Psoas muscle (tissue), 8 donors: ENCODE results near the gene GLYAT. TPM values are rescaled to one million over a fixed set of nuclear protein-coding genes. Genes with fewer than 3 reads are reported as not detected.

Experiments
- ATAC-seq, 4 donors: fragments of 200-7000 bp; cut with Tn5 transposase; one replicate each; pipeline ENCODE4 v1.9.1; 2020; ENCODE audit warnings: moderate library complexity in 3 of 4, mild to moderate bottlenecking in 2 of 4
- DNase-seq, 2 donors: peaks; one replicate each; pipeline ENCODE4 v3.0.0-alpha.2; 2020
- H3K27ac ChIP-seq: fragments of 200-600 bp; one replicate; pipeline ENCODE4 v1.8.0; 2022
- H3K27me3 ChIP-seq, 3 donors: fragments of 200-600 bp in 1 of 3; one replicate each; pipeline versions ENCODE4 v1.6.1 to v1.8.0; 2013 to 2022; ENCODE audit warnings: low read length in 2 of 3, mild to moderate bottlenecking in 2 of 3, moderate library complexity in 1 of 3; ENCODE audit not compliant: insufficient read depth in 3 of 3
- H3K36me3 ChIP-seq, 2 donors: fragments of 200-600 bp in 1 of 2; one replicate each; pipeline versions ENCODE4 v1.6.1 to v1.8.0; 2013 to 2022; ENCODE audit warnings: low read depth in 1 of 2, mild to moderate bottlenecking in 1 of 2, moderate library complexity in 1 of 2; ENCODE audit not compliant: insufficient read depth in 1 of 2
- H3K4me1 ChIP-seq: fragments of 200-600 bp; one replicate; pipeline ENCODE4 v1.8.0; 2022
- H3K4me3 ChIP-seq: fragments of 200-600 bp; one replicate; pipeline ENCODE4 v1.8.0; 2022; ENCODE audit warnings: mild to moderate bottlenecking
- H3K9me3 ChIP-seq: fragments of 200-600 bp; one replicate; pipeline ENCODE4 v1.8.0; 2022
- WGBS, 3 donors: extraction: QIAGEN DNeasy Blood & Tissue Kit; methylation state at CpG; one replicate each; pipeline versions ENCODE4 v1.1.6 to v1.1.7; 2013; 5-methylcytosine and 5-hydroxymethylcytosine counted together
- intact Hi-C, 2 donors: fragments of 100-400 bp; cut with DNase I; formaldehyde crosslinking; loops; one replicate each; pipeline versions ENCODE4 v1.11.0 to v1.14.2; 2022
- polyA plus RNA-seq, 3 donors: library from polyadenylated mRNA; stranded (reverse); fragments of 200-250 nt; gene quantifications; one replicate each; pipeline ENCODE4 v1.2.3, GENCODE V29; 2013
- total RNA-seq, 4 donors: library from RNA; stranded (reverse); fragmentation: NEBNext Ultra II Directional in 2 of 4; extraction: Animal tissue kit (Norgen Biotek cat#: 25700) in 2 of 4; gene quantifications; one replicate each; pipeline versions ENCODE4 v1.2.1 to v1.2.4, GENCODE V29; 2021 to 2023
- TF ChIP-seq, protein P1 (sequence below): fragments of 200-600 bp; IDR thresholded peaks from one replicate; pipeline ENCODE4 v1.8.0; 2022; ENCODE audit warnings: antibody characterized with exemption
- donor health status: healthy with polysubstance abuse.
- donor health status: DM: no; HTN: no; CAD: no; lungs with moderate emphysema.
- donor health status: Bipolar disorder and iron deficiency.
- donor health status: healthy.
- donor health status: DM: yes; HTN: yes; CAD: no.
- donor health status: DM: no; HTN: no; CAD: no.
- donor health status: DM: no; HTN: no; CAD: no.
- donor health status: DM: yes; HTN: yes; CAD: no.

The GLYAT gene
- total and polyA plus RNA-seq, 7 donors = 0.03 to 0.54 TPM; not detected in 5

GRCh38 chr11:58775066-58775708 is 43.4 kb upstream of the GLYAT start:
- DNase-seq (no peak), ATAC-seq (no peak)
- Histone ChIP-seq H3K4me3 (no peak overlapping the region), H3K27ac (no peak overlapping the region), H3K9me3 (no peaks in the 10 kb centered on the region), H3K27me3 (no peaks in the 10 kb centered on the region), H3K36me3 (no peaks in the 10 kb centered on the region), H3K4me1 (no peaks in the 10 kb centered on the region)
- TF ChIP-seq, protein P1, sequence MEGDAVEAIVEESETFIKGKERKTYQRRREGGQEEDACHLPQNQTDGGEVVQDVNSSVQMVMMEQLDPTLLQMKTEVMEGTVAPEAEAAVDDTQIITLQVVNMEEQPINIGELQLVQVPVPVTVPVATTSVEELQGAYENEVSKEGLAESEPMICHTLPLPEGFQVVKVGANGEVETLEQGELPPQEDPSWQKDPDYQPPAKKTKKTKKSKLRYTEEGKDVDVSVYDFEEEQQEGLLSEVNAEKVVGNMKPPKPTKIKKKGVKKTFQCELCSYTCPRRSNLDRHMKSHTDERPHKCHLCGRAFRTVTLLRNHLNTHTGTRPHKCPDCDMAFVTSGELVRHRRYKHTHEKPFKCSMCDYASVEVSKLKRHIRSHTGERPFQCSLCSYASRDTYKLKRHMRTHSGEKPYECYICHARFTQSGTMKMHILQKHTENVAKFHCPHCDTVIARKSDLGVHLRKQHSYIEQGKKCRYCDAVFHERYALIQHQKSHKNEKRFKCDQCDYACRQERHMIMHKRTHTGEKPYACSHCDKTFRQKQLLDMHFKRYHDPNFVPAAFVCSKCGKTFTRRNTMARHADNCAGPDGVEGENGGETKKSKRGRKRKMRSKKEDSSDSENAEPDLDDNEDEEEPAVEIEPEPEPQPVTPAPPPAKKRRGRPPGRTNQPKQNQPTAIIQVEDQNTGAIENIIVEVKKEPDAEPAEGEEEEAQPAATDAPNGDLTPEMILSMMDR = no peak
- intact Hi-C loops = no loop called here
- WGBS, 3 donors = 84 to 86% (median 84%) methylated on average over 5 of the region's 5 CpGs

GRCh38 chr11:58774164-58774593 is 42.4 kb upstream of the GLYAT start:
- no peaks in the 10 kb centered on the region for H3K27me3 ChIP-seq
- H3K36me3 ChIP-seq = no peaks in the 10 kb centered on the region
- DNase-seq (no peak), ATAC-seq (no peak)
- H3K27ac ChIP-seq = no peak overlapping the region
- H3K9me3 ChIP-seq = no peaks in the 10 kb centered on the region
- 60 to 63% (median 63%) methylated on average over 4 of the region's 4 CpGs for WGBS, 3 donors
- H3K4me1 ChIP-seq = no peaks in the 10 kb centered on the region
- intact Hi-C loops = no loop called here
- H3K4me3 ChIP-seq = no peak overlapping the region
- TF ChIP-seq, protein P1 = no peak

DNA sequence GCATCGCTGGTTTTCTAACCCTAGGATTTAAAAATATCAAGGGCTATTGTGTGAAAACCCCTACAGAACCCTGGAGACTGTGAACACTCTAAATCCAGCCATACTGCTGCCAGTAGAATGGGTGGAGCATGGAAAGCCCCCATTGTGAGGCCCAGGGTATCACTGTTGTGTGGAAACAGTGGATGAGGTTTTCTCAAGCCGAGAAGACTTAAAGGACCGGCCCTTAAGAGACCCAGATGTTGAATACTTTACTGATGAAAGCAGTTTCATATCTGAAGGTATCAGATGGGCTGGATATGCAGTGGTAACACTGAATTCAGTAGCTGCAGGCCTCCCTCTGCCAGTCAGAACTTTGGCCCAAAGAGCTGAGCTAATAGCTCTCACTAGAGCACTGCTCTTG is 41.6 kb upstream of the GLYAT start:
- DNase-seq = no peak
- TF ChIP-seq, protein P1 = no peak

GRCh38 chr11:58772329-58773285 is 40.9 kb upstream of the GLYAT start:
- Histone ChIP-seq H3K36me3 (no peaks in the 10 kb centered on the region), H3K27me3 (no peaks in the 10 kb centered on the region), H3K9me3 (no peaks in the 10 kb centered on the region), H3K4me1 (no peaks in the 10 kb centered on the region), H3K4me3 (no peak overlapping the region), H3K27ac (no peak overlapping the region)
- intact Hi-C loops = no loop called here
- TF ChIP-seq, protein P1 = no peak
- ATAC-seq (no peak), DNase-seq (no peak)
- 87 to 89% (median 87%) methylated on average over 5 of the region's 5 CpGs for WGBS, 3 donors

More for the DNA sequence above, 41.6 kb upstream of the GLYAT start:
- no peaks in the 10 kb centered on the region for H3K9me3 ChIP-seq
- ATAC-seq = no peak
- H3K27me3 ChIP-seq = no peaks in the 10 kb centered on the region
- no peaks in the 10 kb centered on the region for H3K36me3 ChIP-seq
- no peak overlapping the region for H3K4me3 ChIP-seq
- intact Hi-C loops = no loop called here
- H3K27ac ChIP-seq = no peak overlapping the region
- WGBS, 3 donors = 62 to 83% (median 82%) methylated on average over 3 of the region's 3 CpGs
- no peaks in the 10 kb centered on the region for H3K4me1 ChIP-seq
